Inferior parietal cortex (tissue), 1 donor: ENCODE measurements around the gene CHMP4A.
A peak's percentile ranks its signal among the peaks of the same experiment; 100 is the strongest.

Source experiments
- DNase-seq: peaks from one replicate; pipeline ENCODE4 v3.0.0-alpha.2; 2016; ENCODE audit errors: extremely low spot score

CHMP4A gene

DNA sequence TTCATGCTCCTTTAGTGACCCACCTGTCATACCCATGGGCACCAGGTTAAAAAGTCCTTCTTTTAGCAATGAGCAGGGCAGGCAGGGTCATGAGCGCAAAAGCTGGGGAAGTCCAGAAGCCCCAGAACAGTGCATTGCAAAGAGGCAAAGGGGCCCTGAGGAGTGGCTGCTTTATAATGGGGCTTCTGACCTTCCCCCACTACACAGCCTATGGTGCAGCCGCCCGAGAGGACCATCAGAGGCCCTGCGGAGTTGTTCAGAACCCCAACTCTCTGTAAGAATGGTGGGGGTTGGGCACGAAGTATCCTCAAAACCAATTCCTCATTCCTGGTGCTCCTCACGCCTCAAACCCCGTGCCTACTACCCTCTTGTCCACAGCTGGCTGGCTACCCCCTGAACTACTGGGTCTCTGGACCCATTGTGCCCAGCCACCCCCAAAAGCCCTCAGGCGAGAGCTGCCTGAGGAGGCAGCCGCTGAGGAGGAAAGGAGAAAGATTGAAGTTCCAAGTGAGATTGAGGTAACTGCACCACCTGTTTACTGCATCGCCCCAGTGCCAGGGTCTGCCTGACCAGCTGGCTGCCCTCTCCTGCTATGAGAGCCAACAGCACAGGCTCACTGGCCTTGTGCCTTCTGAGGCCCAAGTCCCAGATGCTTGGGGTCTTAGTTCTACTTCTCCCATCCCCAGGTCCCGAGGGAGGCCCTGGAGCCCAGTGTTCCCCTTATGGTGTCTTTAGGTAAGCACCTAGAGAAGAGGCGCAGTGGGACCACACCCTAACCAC is 34.7 kb downstream of the CHMP4A start:
- DNase-seq = no peak

DNA sequence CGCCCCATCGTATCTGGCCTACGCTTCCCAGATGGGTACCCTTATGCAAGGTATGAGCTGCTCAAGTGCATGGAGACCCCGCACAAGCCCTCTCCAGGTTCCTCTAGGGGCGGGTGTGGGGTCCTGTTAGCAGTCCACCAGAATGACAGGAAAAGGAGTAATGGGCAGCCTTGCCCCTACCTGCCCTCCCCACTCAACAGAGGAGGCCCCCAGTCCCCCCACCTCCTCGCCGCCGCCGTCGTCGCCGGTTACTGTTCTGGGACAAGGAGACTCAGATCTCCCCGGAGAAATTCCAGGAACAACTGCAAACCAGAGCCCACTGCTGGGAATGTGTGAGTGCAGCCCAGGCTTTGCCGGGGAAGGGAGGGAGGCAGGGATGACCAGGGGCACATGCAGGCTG is 35.4 kb downstream of the CHMP4A start:
- DNase-seq = no peak

DNA sequence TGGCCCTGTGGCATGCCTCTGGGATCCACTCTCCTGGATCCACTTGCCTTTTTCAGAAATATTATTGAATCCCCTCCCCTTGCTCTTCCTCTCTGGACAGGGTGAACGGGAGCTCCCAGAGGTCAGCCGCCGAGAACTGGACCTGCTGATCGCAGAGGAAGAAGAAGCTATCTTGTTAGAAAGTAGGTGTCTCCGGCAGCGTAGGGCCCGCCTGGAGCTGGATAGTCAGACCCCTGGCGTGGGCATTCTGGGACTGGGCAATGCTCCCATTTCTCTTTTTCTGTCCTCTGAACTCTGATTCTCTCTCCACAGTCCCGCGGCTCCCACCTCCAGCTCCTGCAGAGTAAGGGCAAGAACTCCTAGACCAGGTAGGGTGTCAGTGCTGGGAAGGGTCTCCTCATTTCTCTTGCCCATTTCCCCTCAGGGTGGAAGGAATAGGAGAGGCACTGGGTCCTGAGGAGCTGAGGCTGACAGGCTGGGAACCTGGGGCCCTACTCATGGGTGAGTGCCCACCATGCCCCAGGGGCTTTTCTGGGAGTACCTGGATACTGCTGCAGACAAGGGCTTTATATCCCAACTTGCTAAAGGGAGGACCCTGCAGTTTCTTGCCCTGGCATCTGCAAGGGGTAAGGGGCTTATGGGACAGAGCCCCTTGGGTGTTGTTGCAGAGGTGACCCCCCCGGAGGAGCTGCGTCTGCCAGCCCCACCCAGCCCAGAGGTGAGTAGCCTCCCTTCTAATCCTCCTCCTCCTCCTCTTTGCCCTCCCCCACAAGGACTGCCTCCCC is 36.1 kb downstream of the CHMP4A start:
- no peak for DNase-seq

DNA sequence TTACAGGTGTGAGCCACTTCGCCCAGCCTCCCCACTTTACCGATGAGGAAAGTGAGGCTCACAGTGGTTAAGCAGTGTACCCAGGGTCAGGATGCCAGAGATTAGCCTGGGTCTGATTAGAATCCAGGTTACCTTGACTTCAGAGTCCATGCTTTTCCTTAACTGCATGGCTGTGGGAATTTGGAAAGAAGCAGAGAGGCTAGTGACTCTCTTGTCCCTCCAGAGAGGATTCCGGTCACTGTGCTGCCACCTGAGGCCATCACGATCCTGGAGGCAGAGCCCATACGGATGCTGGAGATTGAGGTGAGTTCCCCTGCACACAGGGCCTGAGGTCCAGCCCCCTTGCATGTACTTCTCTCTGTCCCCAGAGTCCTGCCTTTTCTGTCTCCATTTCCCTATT is 36.7 kb downstream of the CHMP4A start:
- no peak for DNase-seq

DNA sequence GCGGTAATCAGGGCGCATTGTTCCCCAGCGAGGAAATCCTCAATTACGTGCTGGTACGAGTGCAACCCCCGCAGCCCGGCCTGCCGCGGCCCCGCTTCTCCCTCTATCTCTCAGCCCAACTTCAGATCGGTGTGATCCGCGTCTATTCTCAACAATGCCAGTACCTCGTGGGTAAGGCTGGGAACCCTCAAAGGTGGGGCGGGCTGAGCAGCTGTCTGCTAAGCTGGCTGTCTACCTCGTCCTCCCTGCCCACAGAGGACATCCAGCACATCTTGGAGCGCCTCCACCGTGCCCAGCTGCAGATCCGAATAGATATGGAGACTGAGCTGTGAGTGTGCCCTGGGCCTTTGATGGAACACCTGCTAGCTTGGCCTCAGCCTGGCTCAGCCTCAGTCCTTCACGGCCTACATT is 40.4 kb downstream of the CHMP4A start:
- no peak for DNase-seq

DNA sequence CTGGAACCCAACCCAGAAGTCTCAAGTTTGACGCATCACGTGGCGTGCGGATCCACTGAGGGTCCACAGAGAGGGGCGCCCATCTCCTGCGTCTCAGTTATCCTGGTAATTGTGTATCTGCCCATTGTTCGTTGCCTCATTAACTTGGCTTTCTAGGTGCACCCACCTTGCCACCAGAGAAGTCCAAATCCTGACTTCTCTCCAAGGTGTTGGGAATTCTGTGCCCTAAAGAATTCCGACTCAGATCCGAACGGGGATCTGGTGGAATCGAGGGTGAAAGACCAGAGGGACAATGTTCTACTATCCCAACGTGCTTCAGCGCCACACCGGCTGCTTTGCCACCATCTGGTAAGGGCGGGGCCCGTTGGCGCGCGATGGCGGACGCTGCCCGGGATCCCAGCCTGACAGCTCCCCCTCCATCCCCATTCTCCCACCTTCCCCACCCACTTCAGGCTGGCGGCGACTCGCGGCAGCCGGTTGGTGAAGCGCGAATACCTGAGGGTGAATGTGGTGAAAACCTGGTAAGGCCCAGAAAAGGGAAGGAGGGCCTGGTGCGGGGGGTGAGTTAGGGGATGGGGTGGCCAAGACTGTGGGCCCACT is 40.9 kb downstream of the CHMP4A start:
- DNase-seq = no peak

DNA sequence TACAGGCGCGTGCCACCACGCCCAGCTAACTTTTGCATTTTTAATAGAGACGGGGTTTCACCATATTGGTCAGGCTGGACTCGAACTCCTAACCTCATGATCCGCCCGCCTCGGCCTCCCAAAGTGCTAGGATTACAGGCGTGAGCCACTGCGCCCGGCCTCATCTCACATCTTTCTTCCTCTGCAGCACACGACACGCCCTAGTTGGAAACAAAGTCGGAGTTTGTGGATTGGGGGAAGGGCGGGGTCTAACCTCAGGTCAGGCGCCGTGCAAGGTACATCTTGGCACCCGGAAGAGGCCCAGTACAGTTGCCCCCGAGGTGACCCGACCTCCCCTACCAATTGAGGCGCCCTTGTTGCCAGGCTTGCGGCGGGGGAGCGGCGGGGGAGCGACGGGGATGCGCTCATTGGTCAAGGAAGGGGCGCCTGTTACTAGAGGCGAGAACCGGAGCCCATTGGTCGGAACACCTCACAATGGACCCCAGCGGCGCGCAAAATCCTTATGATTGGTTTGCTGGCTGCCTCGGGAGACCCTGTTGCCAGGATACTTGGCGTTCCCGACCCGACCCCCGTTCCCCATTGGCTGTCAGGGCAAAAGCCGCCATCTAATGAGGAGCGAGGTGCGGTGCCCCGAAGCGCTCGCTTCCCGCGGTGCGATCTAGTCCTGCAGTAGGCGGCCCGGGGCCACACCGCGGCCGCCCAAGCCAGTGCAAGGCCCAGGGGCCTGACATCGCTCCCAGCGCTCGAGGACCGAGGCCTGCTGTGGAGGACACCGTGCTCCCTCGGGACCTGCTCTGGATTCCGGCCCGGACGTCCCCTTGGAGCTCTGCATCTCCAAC is 41.6 kb downstream of the CHMP4A start, which contains the start of gene REC8:
Gene REC8, plus strand, starts transcription at position 659 of the 839 bp plus-strand sequence. CDS start 473 bp downstream, outside the sequence.
- peak; percentile 88 for DNase-seq

DNA sequence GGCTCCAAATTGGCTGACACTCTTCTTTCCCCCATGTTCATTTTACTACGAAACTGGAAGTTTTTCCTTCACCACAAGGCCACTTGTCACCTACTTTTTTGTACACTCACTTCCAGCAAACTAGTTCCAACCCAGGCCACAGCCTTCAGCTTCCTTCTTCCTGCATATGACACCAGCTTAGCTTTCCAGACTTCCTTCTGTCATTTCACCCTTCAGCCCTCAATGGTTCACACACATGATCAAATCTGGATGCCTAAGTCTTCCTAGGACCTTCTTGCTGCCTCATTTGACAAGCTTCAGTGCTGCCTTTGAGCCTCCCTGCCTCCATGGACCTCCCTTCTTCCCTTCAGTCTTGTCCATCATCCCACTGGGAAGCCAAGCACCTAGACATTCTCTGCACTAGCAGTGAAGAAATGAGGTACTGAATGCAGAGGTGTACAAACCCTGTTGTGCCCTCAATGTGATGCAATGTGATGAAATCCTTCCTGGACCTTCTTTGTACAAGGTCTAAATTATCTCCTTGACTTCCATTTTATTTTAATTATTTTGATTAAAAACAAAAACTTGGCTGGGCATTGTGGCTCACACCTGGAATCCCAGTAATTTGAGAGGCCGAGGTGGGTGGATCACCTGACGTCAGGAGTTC is 45.7 kb downstream of the CHMP4A start:
- DNase-seq = no peak

DNA sequence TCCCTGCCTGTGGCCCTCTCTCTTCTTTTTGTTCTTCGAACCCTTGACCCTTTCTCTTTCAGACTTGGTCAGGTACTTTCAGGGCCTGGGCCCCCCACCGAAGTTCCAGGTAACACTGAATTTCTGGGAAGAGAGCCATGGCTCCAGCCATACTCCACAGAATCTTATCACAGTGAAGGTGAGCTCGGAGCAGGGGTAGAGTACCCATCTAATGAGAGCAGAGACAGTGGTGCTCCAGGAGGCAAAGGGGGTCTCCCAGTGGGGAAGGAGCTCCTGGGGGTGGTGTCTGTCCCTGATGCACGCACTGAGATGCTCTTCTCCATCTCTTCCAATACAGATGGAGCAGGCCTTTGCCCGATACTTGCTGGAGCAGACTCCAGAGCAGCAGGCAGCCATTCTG is 47.5 kb downstream of the CHMP4A start:
- DNase-seq = no peak

DNA sequence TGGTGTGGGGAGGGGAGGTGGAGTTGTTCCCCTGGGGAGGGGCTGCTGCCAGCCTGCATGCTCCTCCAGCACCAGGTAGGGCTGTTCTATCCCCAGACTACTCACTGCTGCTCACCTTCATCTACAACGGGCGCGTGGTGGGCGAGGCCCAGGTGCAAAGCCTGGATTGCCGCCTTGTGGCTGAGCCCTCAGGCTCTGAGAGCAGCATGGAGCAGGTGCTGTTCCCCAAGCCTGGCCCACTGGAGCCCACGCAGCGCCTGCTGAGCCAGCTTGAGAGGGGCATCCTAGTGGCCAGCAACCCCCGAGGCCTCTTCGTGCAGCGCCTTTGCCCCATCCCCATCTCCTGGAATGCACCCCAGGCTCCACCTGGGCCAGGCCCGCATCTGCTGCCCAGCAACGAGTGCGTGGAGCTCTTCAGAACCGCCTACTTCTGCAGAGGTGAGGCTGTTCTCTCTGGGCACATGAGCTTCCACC is 48.7 kb downstream of the CHMP4A start:
- DNase-seq = no peak

DNA sequence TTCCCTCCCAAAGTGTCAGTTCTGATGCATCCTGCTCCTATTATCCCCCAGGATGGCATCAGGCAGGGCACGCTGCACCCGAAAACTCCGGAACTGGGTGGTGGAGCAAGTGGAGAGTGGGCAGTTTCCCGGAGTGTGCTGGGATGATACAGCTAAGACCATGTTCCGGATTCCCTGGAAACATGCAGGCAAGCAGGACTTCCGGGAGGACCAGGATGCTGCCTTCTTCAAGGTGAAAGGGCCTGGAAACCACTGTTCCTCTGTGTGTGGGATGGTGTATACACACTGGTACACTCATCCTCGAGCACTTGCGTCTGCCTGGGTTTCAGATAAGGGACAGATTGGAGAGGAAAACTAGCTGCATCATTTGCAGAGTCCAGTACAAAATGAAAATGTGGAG is 51.2 kb downstream of the CHMP4A start:
- DNase-seq = no peak

DNA sequence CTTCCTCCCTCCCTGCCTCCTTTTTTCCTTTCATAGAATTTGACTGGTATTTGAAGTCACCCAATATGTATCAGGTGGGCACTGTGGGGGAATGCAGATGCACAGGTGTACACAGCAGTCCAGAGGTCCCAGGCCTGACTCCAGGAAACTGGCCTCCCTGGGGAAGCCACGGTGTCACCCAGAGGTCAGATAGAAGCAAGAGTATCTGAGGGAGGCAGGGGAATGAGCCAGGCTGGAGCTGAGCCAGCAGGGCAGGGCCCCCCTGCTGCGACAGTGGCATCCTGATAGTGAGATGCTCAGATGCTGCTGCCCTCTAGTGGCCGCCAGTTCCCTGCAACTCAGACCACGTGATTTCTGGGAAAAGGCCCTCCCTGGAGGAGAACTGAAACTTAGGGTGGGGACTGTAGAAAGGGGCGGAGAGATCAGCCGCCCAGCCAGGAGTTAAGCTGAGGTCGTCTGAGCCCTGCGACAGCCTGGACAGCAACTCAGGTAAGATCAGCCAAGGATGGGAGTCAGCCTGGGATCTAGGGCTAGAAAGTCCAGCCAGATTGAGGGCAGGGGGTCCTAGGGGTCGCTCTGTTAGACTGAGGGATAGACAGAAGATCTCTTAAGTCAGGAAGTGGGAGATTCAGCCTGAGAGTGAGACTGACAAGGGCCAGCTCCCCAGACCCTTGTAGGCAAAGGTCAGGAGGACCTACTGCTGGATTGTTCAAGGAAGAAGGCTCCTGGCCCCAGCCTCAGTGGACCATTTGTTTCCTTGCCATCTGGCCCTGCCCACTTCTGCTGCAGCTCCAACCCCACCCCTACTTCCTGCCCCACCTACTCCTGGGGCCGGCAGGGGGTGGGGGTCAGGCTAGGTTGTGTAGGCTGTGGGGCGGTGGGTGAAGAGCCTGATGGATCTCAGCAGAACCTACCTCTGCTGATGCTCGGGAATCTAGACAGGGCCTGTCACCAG is 52.2 kb downstream of the CHMP4A start, which contains the start of gene IRF9:
Gene IRF9, plus strand, starts transcription at position 416 of the 955 bp plus-strand sequence. CDS start 880 bp downstream, outside the sequence.
- peak; percentile 97 for DNase-seq

DNA sequence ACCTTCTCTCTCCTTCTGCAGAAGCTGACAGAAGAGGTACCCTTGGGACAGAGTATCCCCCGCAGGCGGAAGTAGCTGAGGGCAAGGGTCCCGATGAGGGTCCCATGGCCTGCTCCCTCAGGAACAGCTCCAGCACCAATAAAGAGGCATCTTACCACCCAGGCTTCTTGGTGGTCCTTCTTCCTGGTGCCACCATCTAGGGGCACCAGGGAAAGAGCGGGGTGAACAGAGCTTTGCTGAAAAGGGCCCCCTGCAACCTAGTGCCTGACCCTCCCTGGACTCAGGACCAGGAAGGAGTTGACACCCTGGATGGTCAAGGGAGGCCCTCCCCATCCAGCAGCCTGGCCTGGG is 52.8 kb downstream of the CHMP4A start:
- DNase-seq = no peak

DNA sequence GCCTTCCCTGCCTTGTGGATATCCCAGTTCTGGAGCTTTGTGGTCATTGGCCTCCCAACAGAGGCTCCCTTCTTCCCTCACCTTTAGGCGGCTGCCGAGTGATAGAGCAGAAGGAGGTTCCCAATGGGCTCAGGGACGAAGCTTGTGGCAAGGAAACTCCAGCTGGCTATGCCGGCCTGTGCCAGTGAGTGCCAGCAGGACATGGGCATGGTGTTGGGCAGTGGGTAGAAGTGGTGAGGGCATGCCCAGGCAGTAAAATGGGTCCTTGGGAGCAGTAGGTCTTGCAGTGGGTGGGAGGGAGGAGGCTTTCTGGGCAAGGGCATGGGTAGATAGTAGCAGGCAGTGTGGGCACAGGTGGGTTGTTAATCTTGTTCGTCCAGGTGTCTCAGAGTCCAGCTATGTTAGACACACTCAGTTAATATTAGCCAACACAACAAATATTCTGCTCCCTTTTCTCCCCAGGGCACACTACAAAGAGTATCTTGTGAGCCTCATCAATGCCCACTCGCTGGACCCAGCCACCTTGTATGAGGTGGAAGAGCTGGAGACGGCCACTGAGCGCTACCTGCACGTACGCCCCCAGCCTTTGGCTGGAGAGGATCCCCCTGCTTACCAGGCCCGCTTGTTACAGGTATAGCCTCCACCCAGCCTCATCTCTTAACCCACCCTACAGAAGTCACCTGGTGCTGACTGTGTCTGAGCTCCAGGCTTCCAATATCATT is 53.4 kb downstream of the CHMP4A start:
- DNase-seq = no peak
